Stimulated activated CD4-positive, alpha-beta T cell treated with anti-CD3 and anti-CD28 coated beads, Interleukin-12 subunit alpha, Interleukin-12 subunit beta, amount 100 ng/mL, for 4 hours (primary cell): ENCODE data around the gene CFAP161.

Experiments used
- DNase-seq: peaks from one replicate; pipeline ENCODE4 v3.0.0-alpha.2; 2020

The CFAP161 gene

DNA sequence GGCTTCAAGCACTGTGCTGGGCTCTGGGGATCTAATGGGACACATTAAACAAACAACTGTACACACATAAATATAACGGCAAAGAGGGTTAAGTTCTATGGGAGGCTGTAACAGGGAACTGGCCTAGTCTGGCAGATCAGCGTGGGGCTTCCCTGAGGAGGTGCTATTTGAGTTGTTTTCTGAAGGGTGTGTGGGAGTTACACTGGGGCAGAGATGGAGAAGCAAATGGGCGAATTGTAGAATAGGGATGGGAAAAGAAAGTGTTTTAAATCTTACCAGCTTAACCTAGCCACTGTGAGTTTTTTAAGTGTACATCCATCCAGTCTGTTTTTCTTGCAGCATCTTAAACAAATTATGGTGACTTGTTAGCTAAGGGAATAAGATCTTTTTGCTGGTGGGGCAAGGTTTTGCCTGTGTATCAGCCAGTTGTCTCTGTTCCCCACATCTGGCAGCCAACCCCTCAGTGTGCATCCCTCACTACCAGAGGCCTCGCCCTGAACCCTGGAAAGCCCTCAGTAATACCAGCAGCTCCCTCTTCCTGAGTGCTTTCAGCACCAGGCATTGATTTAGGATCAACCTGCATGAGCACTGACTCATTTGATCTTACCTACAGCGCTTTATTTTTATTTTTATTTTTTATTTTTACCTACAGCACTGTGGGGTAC lies 51.7 kb downstream of the CFAP161 start:
- DNase-seq, result no peak

DNA sequence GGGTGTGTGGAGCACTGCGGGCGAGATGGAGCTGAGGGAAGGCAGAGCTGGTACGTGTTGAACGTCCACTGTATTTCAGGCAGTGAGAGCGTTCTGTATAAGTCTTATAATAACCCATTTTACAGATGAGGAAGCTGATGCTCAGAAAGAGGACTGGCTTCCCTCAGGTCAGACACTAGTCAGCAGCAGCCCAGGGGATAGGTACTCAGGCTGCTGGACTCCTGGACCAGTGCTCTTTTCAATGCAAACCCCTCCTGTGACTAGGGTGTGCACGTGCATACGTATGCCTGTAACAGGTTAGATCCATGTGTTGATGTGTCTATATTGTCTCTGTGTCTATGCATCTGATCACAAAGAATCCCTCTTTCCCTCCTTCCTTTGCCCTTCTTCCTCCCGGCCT lies 54.3 kb downstream of the CFAP161 start:
- no peak for DNase-seq

DNA sequence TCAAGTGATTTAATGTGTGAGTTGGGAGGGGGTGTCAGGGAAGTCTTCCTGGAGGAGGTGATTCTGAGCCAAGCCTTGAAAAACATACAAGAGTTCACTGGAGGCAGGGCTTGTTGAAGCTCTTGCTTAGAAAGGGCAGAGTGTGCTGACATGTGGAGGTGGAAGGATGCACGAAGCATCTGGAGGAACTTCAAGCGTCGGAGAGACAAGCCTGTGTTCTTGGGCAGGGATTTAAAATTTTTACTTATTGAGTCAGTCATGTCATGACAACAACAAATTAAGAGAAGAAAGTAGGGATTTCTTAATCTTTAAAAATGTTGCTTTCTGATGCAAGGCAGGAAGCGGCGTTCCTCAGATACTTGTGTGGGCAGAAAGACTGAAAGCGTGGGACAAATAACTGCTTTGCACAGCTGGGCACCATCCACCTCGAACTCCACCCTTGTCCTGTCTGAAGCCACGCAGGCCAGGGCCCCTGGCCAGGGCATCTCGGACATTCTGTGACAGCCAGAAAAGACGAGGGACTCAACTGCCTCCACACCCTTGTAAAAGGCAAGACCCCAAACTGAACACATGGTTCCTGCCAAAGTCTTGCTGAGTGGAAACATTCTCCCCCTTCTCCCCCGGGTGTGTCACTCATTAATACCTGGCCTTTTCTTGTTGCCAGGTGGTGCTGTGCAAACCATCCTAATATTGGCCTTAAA lies 55.7 kb downstream of the CFAP161 start:
- no peak for DNase-seq

DNA sequence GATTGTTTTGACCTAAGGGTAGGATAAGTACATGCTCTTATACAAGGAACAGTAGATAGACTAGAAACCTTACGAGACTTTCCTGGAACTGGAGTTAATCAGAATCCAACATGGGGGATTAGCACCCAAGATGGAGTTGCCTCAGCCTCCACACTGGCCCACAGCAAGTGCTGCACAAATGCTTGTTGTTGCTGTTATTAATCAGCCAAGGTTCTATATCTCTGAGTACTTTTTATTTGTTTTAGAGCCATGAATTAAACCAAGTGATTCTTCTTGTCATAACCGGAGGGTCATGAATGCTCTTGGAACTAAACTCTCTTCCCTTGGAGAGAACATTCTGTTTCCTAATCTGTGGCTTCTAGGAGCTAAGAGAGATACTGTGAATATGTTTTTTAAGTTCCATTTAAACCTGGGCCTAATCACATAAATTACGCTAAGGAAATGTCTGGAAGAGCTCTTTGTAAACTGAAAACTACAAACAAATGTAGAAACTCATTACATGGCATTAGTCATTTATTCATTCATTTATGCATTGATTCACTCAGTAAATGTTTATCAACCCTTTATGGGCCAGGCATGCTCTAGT lies 56.9 kb downstream of the CFAP161 start:
- no peak for DNase-seq

DNA sequence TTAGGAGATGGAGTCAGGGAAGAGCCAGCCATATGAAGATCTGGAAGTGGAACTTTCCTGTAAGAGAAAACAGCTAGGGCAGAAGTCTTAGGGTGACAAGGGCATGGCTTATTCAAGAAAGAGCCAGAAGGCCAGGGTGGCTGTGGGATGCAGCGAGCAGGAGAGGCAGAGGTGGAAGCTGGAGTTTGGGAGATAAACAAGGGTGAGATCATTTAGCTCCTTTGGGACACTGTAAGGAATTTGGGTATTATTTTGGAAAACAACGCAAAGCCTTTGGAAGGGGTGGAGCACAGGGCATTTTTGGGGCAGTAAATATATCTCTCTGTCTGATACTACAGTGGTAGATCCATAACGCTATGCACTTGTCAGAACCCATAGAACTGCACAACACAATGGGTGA lies 57.6 kb downstream of the CFAP161 start:
- DNase-seq, result no peak

DNA sequence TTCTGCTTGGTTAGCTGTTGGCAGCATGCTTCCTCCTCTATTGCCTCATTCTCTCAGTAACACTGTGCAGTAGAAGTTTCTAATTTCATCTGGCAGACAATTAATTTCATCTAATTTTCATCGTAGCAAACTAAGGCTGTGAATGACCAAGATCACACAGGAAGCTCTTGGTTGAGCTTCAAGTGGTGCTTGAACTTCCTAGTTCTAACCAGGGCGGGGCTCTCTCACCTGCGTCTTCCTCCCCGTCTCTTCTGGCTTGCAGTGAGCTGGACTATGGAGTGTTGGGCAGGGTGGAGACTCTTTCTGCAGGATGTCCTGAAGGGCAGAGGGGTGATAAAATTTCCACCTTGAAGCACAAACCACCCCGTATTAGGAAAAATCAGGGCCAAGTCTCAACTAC lies 60.7 kb downstream of the CFAP161 start:
- no peak for DNase-seq

DNA sequence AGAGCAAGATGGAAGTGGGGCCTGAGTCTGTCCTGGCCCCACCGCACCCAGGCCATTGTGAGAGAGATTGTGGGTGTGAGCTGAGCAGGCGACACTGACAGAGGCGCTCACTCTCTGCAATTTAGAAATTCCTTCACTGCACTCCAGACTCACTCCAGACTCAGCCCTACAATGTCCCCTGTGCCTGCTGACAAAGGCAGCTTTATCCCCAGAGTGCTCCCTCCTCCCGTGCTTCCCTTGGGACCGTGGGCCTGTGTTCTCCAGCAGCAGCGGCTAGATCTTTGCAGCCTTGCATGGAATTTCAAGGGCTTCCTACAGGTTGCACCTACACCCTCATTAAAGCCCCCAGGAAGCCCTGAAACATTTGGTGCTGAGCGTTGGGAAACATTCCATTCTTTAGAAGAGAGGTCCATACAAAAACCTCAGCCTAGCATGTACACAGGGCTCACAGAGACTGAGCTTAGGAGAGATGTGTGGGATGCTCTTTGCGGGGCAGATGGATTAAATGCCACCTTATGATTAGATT lies 61.3 kb downstream of the CFAP161 start:
- DNase-seq, result no peak

DNA sequence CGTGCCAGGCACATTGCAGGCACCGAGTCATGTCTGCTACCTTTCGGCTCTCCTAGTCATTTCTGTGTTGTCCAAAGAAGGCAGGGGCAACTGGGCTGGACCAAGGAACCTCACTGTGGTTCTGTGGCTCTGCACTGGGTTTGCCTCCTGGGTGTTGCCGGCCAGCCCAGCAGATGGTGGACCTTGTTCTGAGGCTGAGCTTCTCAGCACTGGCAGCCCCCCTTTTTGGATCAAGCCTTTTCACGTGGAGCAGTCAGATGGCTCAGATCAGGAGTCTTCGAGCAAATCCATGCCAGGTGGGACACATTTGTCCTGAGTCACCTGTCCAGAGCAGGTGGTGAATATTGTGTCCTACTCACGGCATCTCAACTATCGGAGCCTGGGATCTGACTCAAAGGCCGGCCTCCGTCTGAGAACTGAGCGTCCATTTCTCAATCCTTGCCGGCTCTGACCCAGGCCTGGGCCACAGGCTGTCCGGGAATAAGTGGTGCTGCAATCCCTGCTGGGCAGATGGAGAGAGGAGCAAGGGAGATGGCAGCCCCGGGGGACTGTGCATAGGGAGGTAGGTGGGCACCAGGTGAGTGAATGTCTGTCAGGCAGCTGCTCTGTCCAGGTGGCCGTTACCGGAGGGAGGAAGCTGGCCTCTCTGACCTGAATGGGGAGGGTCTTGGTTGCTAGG lies 62.6 kb downstream of the CFAP161 start, which contains the start of gene IL16:
Gene IL16 (plus strand): TSS at position 304 of the 679 bp plus-strand sequence. CDS start 28,521 bp downstream, outside the sequence.
- no peak for DNase-seq

DNA sequence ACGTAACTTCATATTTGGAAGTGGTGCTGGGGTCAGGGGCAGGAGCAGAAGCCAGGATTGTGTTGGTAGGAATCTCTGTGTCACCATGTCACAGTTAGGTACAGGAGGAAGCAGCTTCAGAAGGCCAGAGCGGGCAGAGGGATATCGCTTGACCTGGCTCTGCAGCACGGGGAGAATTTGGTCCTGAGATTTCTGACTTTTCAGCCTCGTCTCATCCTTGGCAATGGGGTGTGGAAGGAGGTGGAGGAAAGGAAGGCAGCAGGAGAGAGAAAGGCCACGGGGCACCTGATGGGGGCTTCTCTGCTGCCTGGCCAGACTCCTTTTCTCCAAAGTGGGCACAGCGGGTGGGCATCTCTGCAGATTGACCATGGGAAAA lies 63.2 kb downstream of the CFAP161 start:
- no peak for DNase-seq

DNA sequence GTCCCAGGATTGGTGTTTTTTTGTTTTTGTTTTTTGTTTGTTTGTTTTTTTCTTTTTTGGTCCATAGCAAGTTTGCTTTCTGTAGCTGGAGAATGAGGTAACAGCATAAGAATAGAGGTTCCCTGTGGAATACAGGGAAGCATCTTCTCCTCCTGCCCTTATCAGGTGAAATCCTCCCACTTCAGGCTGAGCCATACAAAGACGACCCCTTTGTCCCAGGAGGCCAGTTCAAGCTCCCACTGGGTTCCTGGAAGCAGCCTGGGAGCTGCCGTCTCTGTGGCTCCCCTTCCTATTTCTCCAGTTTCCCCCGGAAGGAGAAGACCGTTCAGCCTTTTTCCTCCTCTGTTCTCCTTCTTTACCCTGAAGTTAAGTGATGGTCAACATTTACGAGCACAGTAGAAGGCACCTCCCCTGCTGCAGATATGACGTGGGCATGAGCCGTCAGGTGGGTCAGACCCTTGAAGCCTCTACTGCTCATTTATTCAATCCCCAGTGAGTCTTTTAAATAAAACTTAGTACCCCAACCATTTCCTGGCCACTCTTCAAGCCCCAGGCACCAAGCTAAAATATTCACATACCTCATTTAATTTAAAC lies 63.7 kb downstream of the CFAP161 start:
- no peak for DNase-seq
